ENCODE results near the gene NDP.
A peak's percentile ranks its signal among the peaks of the same experiment; 100 is the strongest.

The NDP gene

GRCh38 chrX:43973249-43974099, at the start of gene NDP:
Gene NDP, minus strand, starts transcription at chrX:43973390. Its CDS starts 14,745 bp downstream, at chrX:43958645.
- DNase-seq (ENCODE audit: low read depth in 2 of 2, low spot score in 1 of 2), result no peak

- no peak for DNase-seq (ENCODE audit: low read depth in 2 of 2, low spot score in 1 of 2)
Measured at GRCh38 chrX:44022964-44023363, 49.8 kb upstream of the NDP start.

GRCh38 chrX:44020693-44021092, 47.5 kb upstream of the NDP start:
- no peak for DNase-seq (ENCODE audit: low read depth in 2 of 2, low spot score in 1 of 2)

- no peak for DNase-seq (ENCODE audit: low read depth in 2 of 2, low spot score in 1 of 2)
Measured at GRCh38 chrX:44019911-44020310, 46.7 kb upstream of the NDP start.

GRCh38 chrX:44017676-44018075, 44.5 kb upstream of the NDP start:
- DNase-seq (ENCODE audit: low read depth in 2 of 2, low spot score in 1 of 2), result no peak

- no peak for DNase-seq (ENCODE audit: low read depth in 2 of 2, low spot score in 1 of 2)
Measured at GRCh38 chrX:44016906-44017305, 43.7 kb upstream of the NDP start.

GRCh38 chrX:44012484-44013096, 39.4 kb upstream of the NDP start:
- peak in 1 of 2 donors; percentile 29 for DNase-seq (ENCODE audit: low read depth in 2 of 2, low spot score in 1 of 2)

- DNase-seq (ENCODE audit: low read depth in 2 of 2, low spot score in 1 of 2), result no peak
Measured at GRCh38 chrX:44011506-44011905, 38.3 kb upstream of the NDP start.

- DNase-seq (ENCODE audit: low read depth in 2 of 2, low spot score in 1 of 2), result no peak
Measured at GRCh38 chrX:44010626-44011025, 37.4 kb upstream of the NDP start.

GRCh38 chrX:44006081-44006480, 32.9 kb upstream of the NDP start:
- no peak for DNase-seq (ENCODE audit: low read depth in 2 of 2, low spot score in 1 of 2)

- no peak for DNase-seq (ENCODE audit: low read depth in 2 of 2, low spot score in 1 of 2)
Measured at GRCh38 chrX:44003975-44004374, 30.8 kb upstream of the NDP start.

- no peak for DNase-seq (ENCODE audit: low read depth in 2 of 2, low spot score in 1 of 2)
Measured at GRCh38 chrX:44002567-44002966, 29.4 kb upstream of the NDP start.

- DNase-seq (ENCODE audit: low read depth in 2 of 2, low spot score in 1 of 2), result no peak
Measured at GRCh38 chrX:43998374-43998773, 25.2 kb upstream of the NDP start.

- DNase-seq (ENCODE audit: low read depth in 2 of 2, low spot score in 1 of 2), result no peak
Measured at GRCh38 chrX:43996491-43996890, 23.3 kb upstream of the NDP start.

GRCh38 chrX:43986083-43986482, 12.9 kb upstream of the NDP start:
- DNase-seq (ENCODE audit: low read depth in 2 of 2, low spot score in 1 of 2), result no peak

GRCh38 chrX:43985511-43985910, 12.3 kb upstream of the NDP start:
- DNase-seq (ENCODE audit: low read depth in 2 of 2, low spot score in 1 of 2), result no peak

GRCh38 chrX:43978226-43978625, 5.0 kb upstream of the NDP start:
- no peak for DNase-seq (ENCODE audit: low read depth in 2 of 2, low spot score in 1 of 2)

GRCh38 chrX:43976205-43976604, 3.0 kb upstream of the NDP start:
- DNase-seq (ENCODE audit: low read depth in 2 of 2, low spot score in 1 of 2), result no peak

GRCh38 chrX:43975796-43976195, 2.6 kb upstream of the NDP start:
- no peak for DNase-seq (ENCODE audit: low read depth in 2 of 2, low spot score in 1 of 2)

- no peak for DNase-seq (ENCODE audit: low read depth in 2 of 2, low spot score in 1 of 2)
Measured at GRCh38 chrX:43974741-43975465, 1.7 kb upstream of the NDP start.

GRCh38 chrX:43974100-43974475, 898 bp upstream of the NDP start:
- no peak for DNase-seq (ENCODE audit: low read depth in 2 of 2, low spot score in 1 of 2)

Data from stimulated activated CD8-positive, alpha-beta memory T cell treated with anti-CD3 and anti-CD28 coated beads, Interleukin-4, amount 100 ng/mL, for 4 hours (primary cell).